Suprapubic skin (tissue), 4 donors: ENCODE data around the gene TRIM9.

ENCODE experiments used
- EP300 ChIP-seq: sonication (generic); formaldehyde crosslinking; IDR thresholded peaks from one replicate; pipeline ENCODE4 v1.6.1; 2017; ENCODE audit warnings: antibody characterized with exemption
- POLR2A ChIP-seq, 2 donors: fragments of 450-650 bp; IDR thresholded peaks; one replicate each; pipeline ENCODE4 v1.6.1; 2017; ENCODE audit warnings: antibody characterized with exemption in 2 of 2, mild to moderate bottlenecking in 2 of 2, moderate library complexity in 2 of 2
- POLR2AphosphoS5 ChIP-seq, 3 donors: sonication (generic); formaldehyde crosslinking; IDR thresholded peaks; one replicate each; pipeline ENCODE4 v1.6.1; 2017; ENCODE audit warnings: antibody characterized with exemption in 3 of 3
- TF ChIP-seq, protein P1 (sequence below), 2 donors: fragments of 200-600 bp in 1 of 2; fragments of 450-650 bp in 1 of 2; sonication (generic) in 1 of 2; IDR thresholded peaks; one replicate each; pipeline ENCODE4 v1.5.1; 2016 to 2019; ENCODE audit warnings: antibody characterized with exemption in 2 of 2, mild to moderate bottlenecking in 1 of 2, moderate library complexity in 1 of 2

GRCh38 chr14:50979941-50980850, 114.7 kb downstream of the TRIM9 start:
- TF ChIP-seq, protein P1, sequence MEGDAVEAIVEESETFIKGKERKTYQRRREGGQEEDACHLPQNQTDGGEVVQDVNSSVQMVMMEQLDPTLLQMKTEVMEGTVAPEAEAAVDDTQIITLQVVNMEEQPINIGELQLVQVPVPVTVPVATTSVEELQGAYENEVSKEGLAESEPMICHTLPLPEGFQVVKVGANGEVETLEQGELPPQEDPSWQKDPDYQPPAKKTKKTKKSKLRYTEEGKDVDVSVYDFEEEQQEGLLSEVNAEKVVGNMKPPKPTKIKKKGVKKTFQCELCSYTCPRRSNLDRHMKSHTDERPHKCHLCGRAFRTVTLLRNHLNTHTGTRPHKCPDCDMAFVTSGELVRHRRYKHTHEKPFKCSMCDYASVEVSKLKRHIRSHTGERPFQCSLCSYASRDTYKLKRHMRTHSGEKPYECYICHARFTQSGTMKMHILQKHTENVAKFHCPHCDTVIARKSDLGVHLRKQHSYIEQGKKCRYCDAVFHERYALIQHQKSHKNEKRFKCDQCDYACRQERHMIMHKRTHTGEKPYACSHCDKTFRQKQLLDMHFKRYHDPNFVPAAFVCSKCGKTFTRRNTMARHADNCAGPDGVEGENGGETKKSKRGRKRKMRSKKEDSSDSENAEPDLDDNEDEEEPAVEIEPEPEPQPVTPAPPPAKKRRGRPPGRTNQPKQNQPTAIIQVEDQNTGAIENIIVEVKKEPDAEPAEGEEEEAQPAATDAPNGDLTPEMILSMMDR (IDR thresholded peaks at IDR 0.05): no peak
- no peak for TF ChIP-seq EP300
- TF ChIP-seq POLR2A (IDR thresholded peaks at IDR 0.05): no peak
- no peak for TF ChIP-seq POLR2AphosphoS5 (IDR thresholded peaks at IDR 0.05)
